T-helper 1 cell treated with Interleukin-12 subunit alpha and Interleukin-12 subunit beta and Interleukin-4 antibody, amounts not matched to agents 30 ng/mL and 1 ng/mL, for 36 hours (primary cell): ENCODE measurements around the gene C14orf93. TPM values are rescaled to one million over a fixed set of nuclear protein-coding genes. Genes with fewer than 3 reads are reported as not detected.
"Not testable (repeated sequence)": the region's sequence is repeated elsewhere in the genome, so short reads cannot be mapped to it uniquely, and the experiment has no call there.

Source experiments
- intact Hi-C: fragments of 100-400 bp; cut with micrococcal nuclease; formaldehyde crosslinking; loops from one replicate; pipeline ENCODE4 v1.15.1; 2024
- total RNA-seq: library from RNA; stranded (reverse); gene quantifications from 2 replicates; pipeline ENCODE4 v1.2.3, GENCODE V29; 2022

The C14orf93 gene
- total RNA-seq, 1 donor from 2014 or later, result 9.3 TPM

DNA sequence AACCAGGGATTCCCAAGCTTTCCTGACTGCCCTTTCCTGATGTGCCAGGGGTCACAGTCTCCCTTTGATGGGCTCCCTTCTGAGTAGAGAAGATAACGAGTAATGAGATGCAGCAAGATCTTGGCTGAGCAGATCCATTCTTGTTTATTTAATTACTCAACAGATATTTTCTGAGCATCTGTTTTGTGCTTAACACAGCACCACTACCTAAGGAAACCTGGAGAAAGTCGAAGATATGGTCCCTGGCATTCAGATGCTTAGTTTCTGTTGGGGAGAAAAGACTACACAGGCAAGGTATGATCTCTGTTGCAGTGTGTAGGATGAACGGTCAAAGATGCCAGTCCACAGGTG lies 31.5 kb downstream of the C14orf93 start:
- intact Hi-C loops, result no loop called here

DNA sequence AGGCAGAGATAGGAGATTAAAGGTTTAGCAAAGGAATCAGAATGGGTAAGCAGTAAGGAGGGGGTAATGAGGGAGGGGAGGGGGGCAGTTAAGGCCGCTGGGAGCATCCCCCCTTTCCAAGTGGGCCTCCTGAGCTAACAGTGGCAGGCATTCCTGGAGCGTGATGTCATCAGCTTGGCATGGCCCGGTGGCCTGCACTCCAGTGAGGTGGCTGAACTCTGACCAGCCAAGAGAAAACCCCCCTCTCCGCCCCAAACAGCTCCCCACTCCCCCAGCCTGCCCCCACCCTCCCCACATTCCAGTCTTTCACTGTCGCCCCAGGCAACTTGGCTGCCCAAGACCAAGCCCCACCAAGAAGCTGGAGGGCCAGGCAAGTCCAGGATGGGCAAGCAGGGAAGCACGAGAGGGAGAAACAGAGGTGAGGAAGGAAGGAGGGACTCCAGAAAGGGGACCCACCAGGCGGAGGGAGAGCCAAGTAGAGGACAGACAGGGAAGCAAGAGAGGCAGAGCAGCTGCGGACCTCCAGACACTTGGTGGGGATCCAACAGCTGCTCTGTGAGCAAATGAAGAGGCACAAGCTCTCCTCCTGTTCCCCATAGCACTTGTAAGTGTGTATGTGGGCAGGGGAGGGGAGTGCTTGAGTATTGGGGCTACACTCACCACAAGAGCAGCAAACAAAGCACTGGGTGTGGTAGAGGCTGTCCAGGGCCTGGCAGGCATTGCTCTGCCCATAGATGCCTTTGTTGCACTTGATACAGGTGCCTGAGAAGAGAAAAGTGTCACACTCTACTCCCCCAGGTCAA lies 32.1 kb downstream of the C14orf93 start:
- intact Hi-C loops, result no loop called here

DNA sequence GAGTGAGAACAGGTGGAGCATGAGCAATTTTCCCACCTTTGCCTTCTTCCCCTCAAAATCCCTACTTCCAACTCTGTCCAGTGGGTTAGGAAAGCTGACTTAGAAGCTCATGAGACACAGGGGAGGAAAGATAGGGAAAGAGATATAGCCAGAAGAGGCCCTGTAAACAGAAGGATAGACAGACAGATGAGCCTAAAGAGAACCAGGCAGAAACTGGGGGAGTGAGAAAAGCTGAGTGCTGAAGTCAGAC lies 32.6 kb downstream of the C14orf93 start:
- intact Hi-C loops, result no loop called here

DNA sequence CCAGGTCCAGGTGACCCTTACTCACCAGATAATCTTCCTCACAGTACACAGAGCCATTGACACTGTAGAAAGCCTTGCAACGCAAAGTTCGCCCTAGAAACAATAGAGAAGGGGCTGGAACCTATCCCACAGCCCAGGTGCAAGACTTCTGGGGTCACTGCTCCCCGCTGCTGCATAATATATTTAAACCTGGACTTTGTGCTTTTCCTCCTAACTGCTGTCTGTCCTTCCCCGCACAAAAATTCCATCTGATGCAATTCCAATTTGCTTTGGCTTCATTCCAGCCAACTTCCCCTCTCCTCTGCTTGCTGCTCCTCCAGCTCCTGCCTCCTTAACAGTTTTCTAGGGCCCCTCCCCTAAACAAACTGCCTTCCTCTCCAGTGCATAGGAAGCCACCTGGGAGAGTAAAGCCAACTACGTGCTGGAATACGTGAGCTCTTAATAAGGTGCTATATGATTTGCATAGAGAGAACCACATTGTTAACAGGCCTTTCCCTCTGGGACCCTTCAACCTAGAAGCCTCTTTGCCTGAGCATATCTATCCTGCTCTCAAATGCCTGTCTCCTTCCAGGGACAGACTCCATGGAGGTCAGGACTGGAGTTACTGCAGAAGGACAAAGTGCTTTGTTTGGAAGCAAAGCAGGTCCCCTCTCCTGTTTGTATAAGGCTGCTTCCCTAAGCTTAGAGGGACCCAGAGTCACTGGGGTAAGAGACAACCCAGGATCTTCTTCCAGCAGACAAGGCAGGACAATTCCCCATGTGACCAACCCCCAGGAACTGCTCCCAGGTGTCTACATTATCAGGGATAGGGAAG lies 33.1 kb downstream of the C14orf93 start:
- intact Hi-C loops, result no loop called here

DNA sequence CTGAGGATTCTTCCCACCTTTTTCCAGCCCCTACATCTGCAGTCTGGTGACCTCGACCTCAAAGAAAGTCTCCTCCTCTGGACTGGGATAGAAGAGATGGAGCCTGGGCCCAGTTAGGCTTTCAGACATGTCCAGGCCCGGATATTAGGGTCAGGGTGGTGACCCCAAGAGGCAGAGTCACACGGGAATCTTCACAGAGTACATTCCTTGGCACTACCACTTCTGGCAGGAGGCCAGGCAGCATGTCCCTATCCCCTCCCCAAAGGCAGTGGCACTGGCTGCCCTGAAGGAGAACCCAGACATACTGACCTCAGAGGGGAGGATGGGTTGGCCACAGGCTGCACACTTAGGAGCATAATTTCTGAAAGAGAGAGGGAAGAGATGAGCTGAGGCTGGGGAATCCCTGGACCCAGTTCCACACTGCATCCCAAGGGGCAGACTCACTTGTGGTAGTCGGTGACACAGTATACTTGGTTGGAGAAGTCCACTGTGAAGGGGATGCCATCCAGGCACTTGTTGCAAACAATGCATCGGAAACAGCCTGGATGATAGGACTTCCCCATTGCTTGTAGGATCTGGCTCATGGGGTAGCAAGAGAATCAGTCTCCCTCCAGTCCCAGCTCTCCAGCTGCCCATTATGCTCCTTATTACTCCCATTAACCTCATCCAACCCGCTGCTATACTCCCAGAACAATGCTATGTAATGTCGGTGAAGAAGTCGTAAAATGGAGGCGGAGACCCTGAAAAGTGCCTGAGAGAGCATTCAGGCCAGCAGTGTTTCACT lies 35.2 kb downstream of the C14orf93 start:
- intact Hi-C loops, result no loop called here

DNA sequence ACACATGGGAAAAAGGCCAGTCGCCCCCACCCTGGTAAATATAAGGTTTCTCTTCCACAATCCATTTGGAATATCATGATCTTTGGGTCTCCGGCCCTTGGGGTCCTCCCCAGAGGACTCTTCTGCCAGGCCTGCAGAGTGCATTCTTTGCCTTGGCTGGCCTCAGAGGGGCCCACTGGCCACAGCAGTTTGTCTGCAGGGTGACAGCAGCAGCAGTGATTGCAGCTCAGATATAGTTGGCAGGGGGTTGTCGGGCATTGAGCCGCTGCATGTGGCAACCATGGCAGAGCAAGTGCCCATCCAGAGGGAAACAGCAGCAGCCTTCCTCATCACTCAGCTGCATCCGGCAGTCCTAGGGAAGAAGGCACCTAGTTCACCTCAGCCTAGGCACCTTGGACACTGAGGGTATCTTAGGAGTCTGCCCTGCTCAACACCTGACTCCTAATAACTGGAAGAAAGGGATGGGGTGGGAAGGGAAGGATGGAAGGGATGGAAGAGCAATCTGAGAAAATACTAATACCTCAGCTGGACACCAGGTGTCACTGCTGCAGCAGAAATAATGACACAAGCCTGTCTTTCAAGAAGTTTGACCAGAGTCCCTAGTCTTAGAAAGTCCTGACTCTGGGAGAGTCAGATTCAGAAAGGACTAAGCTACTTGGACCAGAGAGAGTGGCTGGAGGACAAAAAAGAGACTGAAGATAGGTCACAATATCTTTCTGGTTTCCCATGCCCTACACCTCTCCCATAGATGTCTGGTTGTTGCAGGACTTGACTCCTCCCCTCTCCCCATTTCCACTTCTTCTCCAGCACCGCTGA lies 36.5 kb downstream of the C14orf93 start:
- intact Hi-C loops, result loop anchor here (1.0 kb wide), 2 partner anchors 10 to 85 kb away; no protein-coding TSS in a partner anchor

DNA sequence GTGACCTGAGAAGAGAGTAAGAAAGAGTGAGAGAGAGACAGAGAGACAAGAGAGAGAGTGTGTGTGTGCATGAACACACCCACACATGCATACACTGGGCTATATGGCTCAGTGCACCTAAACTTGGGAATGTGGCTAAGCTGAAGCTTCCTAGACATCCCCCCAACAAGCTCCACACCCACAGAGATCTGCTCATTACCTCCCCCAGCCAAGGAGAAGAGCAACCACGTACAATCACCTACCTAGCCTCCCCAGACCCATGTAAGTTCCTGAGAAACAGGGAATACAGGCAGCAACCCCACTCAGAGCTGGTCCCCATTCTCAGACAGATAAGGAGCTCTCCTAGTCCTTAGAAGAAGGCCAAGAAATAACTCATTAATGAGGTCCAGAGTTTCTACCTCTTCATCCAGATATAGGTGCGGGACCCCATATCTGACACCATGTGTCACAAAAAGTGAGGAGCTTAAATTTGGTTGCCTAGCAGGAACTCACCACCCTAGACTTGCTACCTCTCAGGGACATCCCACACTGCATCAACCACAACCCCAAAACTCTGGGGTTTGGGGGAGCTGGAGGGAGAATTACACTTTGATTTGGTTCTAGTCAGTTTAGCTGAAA lies 37.5 kb downstream of the C14orf93 start:
- intact Hi-C loops, result no loop called here

DNA sequence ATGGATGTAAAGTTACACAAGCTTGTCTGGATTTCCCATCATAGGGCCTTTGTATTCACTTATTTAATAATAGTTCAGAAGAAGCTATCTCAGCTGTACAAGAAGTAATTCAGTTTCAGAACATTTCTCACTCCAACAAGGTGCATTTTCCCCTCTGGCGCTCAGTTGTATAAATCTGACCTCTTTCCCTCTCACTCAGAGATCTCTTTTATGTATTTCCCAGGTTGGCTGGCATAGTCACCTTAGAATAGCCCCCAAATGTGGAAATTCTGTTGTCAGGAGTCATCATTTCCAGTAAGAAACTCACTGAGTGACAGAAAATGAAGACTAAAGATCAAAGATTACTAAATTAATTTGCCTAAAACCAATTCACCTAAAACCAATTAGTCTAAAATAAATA lies 38.8 kb downstream of the C14orf93 start:
- intact Hi-C loops, result no loop called here

DNA sequence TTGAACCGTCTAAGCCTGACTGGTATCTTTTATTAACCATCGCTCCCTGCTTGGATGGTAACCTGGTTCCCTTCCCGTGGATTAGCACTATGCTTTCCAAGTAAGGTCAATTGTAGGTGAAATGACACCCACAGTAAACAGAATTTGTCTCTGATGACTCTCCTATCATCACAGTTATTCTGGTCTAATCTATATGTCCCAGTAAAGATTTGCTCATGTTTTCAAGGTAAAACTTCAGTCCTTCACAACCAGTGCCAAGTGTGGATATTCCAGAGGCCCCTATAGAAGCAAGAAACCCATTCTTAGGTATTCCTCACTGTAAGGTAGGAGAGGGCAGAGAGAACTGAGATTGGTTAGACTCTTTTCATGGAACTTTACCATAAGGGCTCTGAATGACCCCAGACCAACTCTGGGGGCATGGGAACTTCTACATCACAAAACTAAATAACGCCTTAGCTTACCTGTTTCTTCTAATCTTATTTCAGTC lies 43.1 kb downstream of the C14orf93 start:
- intact Hi-C loops, result no loop called here

DNA sequence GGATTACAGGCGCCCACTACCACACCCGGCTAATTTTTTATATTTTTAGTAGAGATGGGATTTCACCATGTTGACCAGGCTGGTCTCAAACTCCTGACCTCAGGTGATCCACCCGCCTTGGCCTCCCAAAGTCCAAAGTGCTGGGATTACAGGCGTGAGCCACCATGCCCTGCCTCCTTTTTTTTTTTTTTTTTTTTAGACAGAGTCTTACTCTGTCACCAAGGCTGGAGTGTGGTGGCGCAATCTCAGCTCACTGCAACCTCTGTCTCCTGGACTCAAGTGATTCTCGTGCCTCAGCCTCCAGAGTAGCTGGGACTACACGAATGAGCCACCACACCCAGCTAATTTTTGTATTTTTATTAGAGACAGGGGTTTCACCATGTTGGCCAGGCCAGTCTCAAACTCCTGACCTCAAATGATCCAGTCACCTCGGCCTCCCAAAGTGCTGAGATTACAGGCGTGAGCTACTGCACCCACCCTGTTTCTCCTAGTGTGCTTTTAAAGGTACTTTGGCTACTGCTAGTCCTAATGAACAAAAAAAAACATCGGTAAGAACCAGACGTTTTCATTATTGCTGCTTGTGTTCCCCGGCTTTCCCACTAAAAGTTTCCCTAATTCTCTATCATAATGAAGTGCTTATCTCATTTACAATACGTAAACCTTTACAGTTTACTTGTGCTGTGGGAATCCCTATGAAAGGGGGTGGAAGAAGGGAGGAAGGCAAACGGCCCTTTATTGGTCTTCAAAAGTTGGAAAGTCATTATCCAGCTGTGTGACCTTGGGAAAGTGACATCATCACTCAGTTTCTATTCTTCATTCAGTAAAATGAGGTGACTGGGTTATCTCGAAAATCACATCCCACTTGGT lies 43.8 kb downstream of the C14orf93 start:
- intact Hi-C loops, result not testable (repeated sequence)

DNA sequence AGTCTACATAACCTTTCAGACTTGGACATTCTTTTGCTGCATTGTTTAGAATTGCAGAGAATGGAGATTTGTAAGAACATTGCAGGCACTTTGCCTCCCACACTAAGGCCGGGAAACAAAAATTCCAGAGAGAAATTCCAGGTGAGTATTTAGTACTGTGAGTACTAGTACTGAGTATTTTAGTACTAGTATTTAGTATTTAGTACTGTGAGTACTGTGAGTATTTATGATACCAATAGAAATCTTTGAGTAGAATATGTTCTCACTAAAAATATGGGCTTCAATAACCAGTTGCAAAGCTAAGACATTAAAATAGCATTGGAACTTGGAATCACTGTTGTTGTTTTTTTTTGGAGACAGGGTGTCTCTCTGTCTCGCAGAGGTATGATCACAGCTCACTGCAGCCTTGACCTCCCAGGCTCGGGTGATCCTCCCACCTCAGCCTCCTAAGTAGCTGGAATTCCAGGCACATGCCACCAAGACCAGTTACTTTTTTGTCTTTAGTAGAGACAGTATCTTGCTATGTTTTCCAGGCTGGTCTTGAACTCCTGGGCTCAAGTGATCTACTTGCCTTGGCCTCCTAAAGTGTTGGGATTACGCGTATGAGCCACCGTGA lies 47.8 kb downstream of the C14orf93 start:
- intact Hi-C loops, result no loop called here

DNA sequence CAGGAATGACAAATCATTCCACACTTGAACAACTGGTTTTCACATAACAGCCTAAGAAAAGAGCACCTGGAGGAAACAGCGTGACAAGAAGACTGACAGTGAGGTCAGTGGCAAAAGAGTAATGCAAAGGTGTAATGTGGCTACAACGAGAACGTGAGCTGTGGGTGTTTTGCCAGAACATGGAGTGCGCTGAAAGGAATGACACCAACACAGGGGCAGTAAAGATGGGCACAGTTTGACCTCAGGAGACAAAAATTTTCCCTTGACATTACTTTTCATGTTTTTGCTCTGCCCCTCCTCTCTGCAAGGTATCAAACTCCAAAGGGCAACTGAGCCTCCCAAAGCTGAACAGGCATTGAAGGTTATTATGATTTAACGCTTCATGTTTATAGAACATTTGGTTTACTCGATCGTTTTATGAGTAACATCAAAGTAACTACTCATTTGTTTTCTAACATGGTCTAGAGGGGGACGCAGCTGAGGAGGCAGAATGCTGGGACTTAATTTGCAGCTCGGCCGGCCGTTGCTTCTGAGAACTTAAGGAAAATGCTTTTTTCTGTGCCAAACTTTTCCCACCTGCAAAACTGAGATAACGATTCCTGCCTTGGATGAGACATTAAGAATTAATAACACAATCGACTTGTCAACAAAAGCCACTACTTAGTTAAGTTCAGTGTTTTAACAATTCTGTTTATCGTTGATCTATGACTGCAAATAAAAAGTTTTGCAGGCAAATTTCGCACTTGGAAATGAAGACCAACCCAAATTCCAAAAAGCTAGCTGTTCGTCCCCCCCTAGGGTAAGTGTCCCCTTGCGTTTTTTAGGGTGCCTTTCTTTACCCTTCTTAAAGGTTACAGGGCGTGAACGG lies 54.0 kb downstream of the C14orf93 start:
- intact Hi-C loops, result loop anchor here (1.0 kb wide), 2 partner anchors 27 to 139 kb away; partner anchors contain the start of genes ACIN1 and C14orf119

DNA sequence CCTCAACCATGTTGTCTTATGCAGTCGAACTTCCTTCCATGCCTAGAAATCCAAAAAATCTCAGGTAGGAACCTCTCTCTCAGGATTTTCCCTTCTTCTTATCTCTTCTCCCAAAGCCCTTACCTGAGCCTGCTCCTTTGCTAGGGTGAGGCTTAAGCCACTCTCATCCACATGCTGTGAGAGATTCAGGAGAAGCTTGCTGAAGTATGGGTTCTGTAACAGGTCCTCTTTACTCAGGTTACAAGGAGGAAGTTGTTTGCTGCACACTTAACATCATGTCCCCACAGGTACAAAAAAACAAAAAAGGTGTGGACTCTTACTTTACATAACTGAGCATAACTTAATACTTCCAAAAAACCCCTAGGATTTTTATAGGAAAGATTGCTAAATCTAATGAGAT lies 57.5 kb downstream of the C14orf93 start:
- intact Hi-C loops, result no loop called here

DNA sequence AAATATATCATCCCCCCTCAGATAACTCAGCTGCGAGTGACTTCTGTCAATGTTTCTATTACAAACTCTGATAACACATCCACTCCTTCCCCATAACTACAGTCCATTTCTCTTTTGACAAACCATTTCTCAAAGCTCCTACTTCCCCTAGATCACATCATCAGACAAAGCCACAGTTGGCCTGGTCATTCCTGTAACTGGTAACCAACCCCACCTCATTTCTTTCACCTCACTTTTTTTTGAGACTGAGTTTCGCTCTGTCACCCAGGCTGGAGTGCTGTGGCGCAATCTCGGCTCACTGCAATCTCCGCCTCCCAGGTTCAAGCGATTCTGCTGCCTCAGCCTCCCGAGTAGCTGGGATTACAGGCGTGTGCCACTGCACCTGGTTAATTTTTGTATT lies 58.1 kb downstream of the C14orf93 start:
- intact Hi-C loops, result not testable (repeated sequence)

DNA sequence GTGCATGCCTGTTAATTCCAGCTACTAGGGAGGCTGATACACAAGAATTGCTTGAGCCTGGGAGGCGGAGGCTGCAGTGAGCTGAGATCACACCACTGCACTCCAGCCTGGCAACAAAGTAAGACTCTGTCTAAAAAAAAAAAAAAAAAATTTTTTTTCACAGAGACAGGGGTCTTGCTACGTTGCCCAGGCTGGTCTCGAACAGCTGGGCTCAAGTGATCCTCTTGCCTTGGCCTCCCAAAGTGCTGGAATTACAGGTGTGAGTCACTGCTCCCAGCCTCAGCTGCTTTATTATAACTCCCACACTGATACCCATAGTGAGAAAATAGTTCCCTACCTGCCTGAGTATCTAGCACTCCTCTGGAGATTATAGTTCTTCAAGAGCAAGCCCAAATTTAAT lies 64.3 kb downstream of the C14orf93 start:
- intact Hi-C loops, result no loop called here

DNA sequence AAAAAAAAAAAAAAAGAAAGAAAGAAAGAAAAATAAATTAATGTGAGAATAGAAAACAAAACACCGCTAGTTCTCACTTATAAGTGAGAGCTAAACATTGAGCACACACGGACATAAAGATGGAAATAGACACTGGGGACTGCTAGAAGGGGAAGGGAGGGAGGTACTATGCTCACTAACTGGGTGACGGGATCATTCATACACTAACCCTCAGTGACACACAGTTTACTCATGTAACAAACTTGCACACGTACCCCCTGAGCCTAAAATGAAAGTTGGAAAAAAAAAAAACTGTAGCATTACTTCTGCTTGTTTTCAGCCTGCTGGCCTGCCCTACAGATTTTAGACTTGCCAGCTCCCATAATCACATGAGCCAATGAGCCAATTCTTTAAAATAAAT lies 70.3 kb downstream of the C14orf93 start:
- intact Hi-C loops, result no loop called here
